Peyer's patch (tissue), 4 donors: ENCODE results near the gene PNMA8C. TPM values are rescaled to one million over a fixed set of nuclear protein-coding genes. Genes with fewer than 3 reads are reported as not detected.
"Not testable (repeated sequence)": the region's sequence is repeated elsewhere in the genome, so short reads cannot be mapped to it uniquely, and the experiment has no call there.

ENCODE experiments used
- DNase-seq, 3 donors: peaks; one replicate each; pipeline ENCODE4 v3.0.0-alpha.2; 2017 to 2019
- H3K27ac ChIP-seq, 4 donors: fragments of 200-600 bp; sonication (generic); one replicate each; pipeline ENCODE4 v1.5.1; 2016 to 2019
- H3K27me3 ChIP-seq, 2 donors: fragments of 200-600 bp; sonication (generic); one replicate each; pipeline ENCODE4 v1.5.1; 2019
- H3K36me3 ChIP-seq, 3 donors: fragments of 200-600 bp; sonication (generic); one replicate each; pipeline ENCODE4 v1.5.1; 2016 to 2019
- H3K4me1 ChIP-seq, 4 donors: fragments of 200-600 bp; sonication (generic); one replicate each; pipeline ENCODE4 v1.5.1; 2016 to 2019
- H3K4me3 ChIP-seq, 4 donors: fragments of 200-600 bp; sonication (generic); 1 replicate in 3 of 4; 2 replicates in 1 of 4; pipeline ENCODE4 v1.5.1; 2016 to 2019; ENCODE audit warnings: mild to moderate bottlenecking in 1 of 4
- H3K9me3 ChIP-seq, 4 donors: fragments of 200-600 bp; sonication (generic); one replicate each; pipeline ENCODE4 v1.5.1; 2016 to 2019; ENCODE audit warnings: mild to moderate bottlenecking in 1 of 4
- CTCF ChIP-seq, 6 experiments: fragments of 450-650 bp in 4 of 6; fragments of 200-600 bp in 2 of 6; sonication (generic) in 1 of 6; IDR thresholded peaks; one replicate each; pipeline ENCODE4 v1.5.1; 2017 to 2019; ENCODE audit warnings: antibody characterized with exemption in 6 of 6, mild to moderate bottlenecking in 3 of 6, moderate library complexity in 1 of 6
- POLR2A ChIP-seq, 2 donors: fragments of 450-650 bp; IDR thresholded peaks; one replicate each; pipeline ENCODE4 v1.5.1; 2017; ENCODE audit warnings: antibody characterized with exemption in 2 of 2, mild to moderate bottlenecking in 2 of 2, moderate library complexity in 2 of 2
- total RNA-seq, 4 donors: library from RNA; depleted of rRNA; stranded (reverse); fragments of >200 nt; gene quantifications; one replicate each; pipeline ENCODE4 v1.1.0, GENCODE V29; 2016

Gene PNMA8C
- total RNA-seq, 4 donors from 2014 or later: not detected

- H3K27me3 ChIP-seq: no peaks in the 10 kb centered on the region
- no peak overlapping the region for H3K27ac ChIP-seq
- TF ChIP-seq POLR2A (IDR thresholded peaks at IDR 0.05) (no peak), CTCF (IDR thresholded peaks at IDR 0.05) (no peak)
- no peaks in the 10 kb centered on the region for H3K36me3 ChIP-seq
- no peak for DNase-seq
- no peaks in the 10 kb centered on the region for H3K4me1 ChIP-seq
- H3K4me3 ChIP-seq: no peak overlapping the region
- no peaks in the 10 kb centered on the region for H3K9me3 ChIP-seq
Observed at GRCh38 chr19:46423188-46423587, 5.5 kb downstream of the PNMA8C start.

DNA sequence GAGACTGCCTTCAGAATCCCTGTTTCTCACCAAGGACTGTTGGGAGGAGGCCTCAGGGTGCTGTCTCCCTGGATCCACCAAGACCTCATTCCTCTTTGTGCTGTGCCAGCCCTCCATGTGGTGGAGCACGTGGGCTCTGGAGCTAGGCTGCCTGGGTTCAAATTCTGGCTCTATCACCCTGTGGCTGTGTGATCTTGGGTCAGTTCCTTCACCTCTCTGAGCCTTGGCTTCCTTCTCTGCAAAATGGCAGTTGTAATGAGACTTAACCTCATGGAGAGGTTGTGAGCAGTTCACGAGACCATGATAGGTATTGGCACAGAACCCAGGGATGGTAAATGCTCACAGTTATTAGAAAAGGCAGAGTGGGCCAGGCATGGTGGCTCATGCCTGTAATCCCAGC is 6.4 kb downstream of the PNMA8C start:
- H3K36me3 ChIP-seq: no peaks in the 10 kb centered on the region
- TF ChIP-seq POLR2A (IDR thresholded peaks at IDR 0.05) (no peak), CTCF (IDR thresholded peaks at IDR 0.05) (no peak)
- no peak overlapping the region for H3K27ac ChIP-seq
- no peak overlapping the region for H3K4me3 ChIP-seq
- H3K4me1 ChIP-seq: no peaks in the 10 kb centered on the region
- no peaks in the 10 kb centered on the region for H3K27me3 ChIP-seq
- H3K9me3 ChIP-seq: no peaks in the 10 kb centered on the region
- DNase-seq: no peak

- peaks cover 0 to 13% (median 2%) of the 10 kb centered on the region in 4 donors for H3K4me1 ChIP-seq
Observed at GRCh38 chr19:46420056-46420455, 8.7 kb downstream of the PNMA8C start.

DNA sequence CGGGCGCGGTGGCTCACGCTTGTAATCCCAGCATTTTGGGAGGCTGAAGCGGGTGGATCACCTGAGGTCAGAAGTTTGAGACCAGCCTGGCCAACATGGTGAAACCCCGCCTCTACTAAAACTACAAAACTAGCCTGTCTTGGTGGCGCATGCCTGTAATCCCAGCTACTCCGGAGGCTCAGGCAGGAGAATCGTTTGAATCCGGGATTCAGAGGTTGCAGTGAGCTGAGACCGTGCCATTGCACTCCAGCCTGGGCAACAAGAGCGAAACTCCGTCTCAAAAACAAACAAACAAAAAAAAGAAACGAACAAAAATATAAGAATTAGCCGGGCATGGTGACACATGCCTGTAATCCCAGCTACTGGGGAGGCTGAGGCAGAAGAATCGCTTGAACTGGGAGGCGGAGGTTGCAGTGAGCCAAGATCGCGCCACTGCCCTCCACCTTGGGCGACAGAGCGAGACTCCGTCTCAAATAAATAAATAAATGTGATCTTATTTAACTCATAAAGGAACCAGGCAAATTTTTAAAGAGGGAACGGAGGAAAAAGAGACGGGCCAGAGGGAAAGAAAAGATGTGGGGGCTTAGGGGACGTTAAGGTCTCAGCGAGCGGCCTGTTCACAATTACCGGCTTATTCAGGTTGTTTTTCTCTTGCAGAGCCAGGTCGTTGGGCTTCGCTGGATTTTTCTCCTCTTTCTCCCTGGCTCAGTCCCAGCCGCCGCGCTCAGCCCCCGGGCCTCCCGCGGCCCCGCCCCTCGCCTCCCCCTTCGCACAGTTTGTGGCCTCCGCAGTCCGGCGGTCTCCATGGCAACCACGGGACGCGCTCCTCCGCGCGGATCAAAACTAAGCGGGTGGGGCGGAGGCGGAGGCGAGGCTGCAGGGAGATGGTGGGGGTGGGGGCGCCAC is 12.7 kb downstream of the PNMA8C start:
- Histone ChIP-seq H3K27ac (peak overlapping the region in 1 of 4 donors; percentile 22), H3K4me3 (peak overlapping the region in 1 of 4 donors; percentile 31), H3K4me1 (peaks cover 0 to 13% (median 2%) of the 10 kb centered on the region in 4 donors), H3K27me3 (peaks cover 0 to 30% of the 10 kb centered on the region in 2 donors)
- H3K9me3 ChIP-seq, H3K36me3 ChIP-seq: not testable (repeated sequence)
- peak; percentile 36 to 73 (median 72) for DNase-seq

More at GRCh38 chr19:46420056-46420455, 8.7 kb downstream of the PNMA8C start:
- TF ChIP-seq CTCF (IDR thresholded peaks at IDR 0.05) (no peak), POLR2A (IDR thresholded peaks at IDR 0.05) (no peak)
- peaks cover 0 to 6% of the 10 kb centered on the region in 2 donors for H3K27me3 ChIP-seq
- H3K9me3 ChIP-seq: no peaks in the 10 kb centered on the region
- H3K4me3 ChIP-seq: no peak overlapping the region
- no peak for DNase-seq
- H3K27ac ChIP-seq: no peak overlapping the region
- no peaks in the 10 kb centered on the region for H3K36me3 ChIP-seq

GRCh38 chr19:46414899-46415298 is 13.8 kb downstream of the PNMA8C start:
- H3K9me3 ChIP-seq, H3K36me3 ChIP-seq, H3K27ac ChIP-seq, DNase-seq, H3K4me3 ChIP-seq: not testable (repeated sequence)
- peaks cover 0 to 31% of the 10 kb centered on the region in 2 donors for H3K27me3 ChIP-seq
- peaks cover 0 to 13% (median 2%) of the 10 kb centered on the region in 4 donors for H3K4me1 ChIP-seq

GRCh38 chr19:46413262-46414031 is 15.3 kb downstream of the PNMA8C start, which contains the start of gene CCDC8:
TSS of gene CCDC8 (minus strand) at chr19:46413564. CDS start at chr19:46412810, 754 bp downstream.
- peaks cover 0 to 33% of the 10 kb centered on the region in 2 donors for H3K27me3 ChIP-seq
- peak within 1 kb of the TSS; percentile 18 to 45 (median 33) for H3K4me3 ChIP-seq
- peak within 1 kb of the TSS in 2 of 4 donors; percentile 49 to 54 for H3K27ac ChIP-seq
- no peak for DNase-seq
- H3K4me1 ChIP-seq: peaks cover 0 to 19% (median 2%) of the 10 kb centered on the region in 4 donors
- no peaks in the 10 kb centered on the region for H3K36me3 ChIP-seq
- TF ChIP-seq POLR2A (IDR thresholded peaks at IDR 0.05) (no peak), CTCF (IDR thresholded peaks at IDR 0.05) (no peak)
- no peaks in the 10 kb centered on the region for H3K9me3 ChIP-seq
